GM19468 (cell line): ENCODE data around the gene HLA-E.

Source experiments
- ATAC-seq: cut with Tn5 transposase; IDR thresholded peaks from one replicate; pipeline ENCODE4 v1.9.1; 2021; ENCODE audit warnings: mild to moderate bottlenecking, moderate library complexity, moderate number of reproducible peaks; ENCODE audit not compliant: unreplicated experiment; ENCODE audit errors: extremely low read depth

The HLA-E gene

GRCh38 chr6:30533460-30534294, 44.4 kb downstream of the HLA-E start:
- no peak for ATAC-seq

- no peak for ATAC-seq
These were observed 48.6 kb downstream of the HLA-E start for GRCh38 chr6:30537931-30538330.

- ATAC-seq: no peak
These were observed 52.5 kb downstream of the HLA-E start for GRCh38 chr6:30541515-30542403.

GRCh38 chr6:30542404-30542725, 53.1 kb downstream of the HLA-E start:
- ATAC-seq: no peak

GRCh38 chr6:30542915-30543314, 53.6 kb downstream of the HLA-E start:
- ATAC-seq: no peak
